Measurements from ENCODE around the gene TANC1. TPM values are rescaled to one million over a fixed set of nuclear protein-coding genes. Genes with fewer than 3 reads are reported as not detected.

Gene TANC1
- total and polyA plus RNA-seq, 7 donors: 3.6 to 74.5 (median 47.0) TPM

GRCh38 chr2:159077869-159078268, 109.4 kb downstream of the TANC1 start:
- H3K4me1 ChIP-seq: peaks cover 0 to 34% (median 18%) of the 10 kb centered on the region in 4 donors
- H3K36me3 ChIP-seq: no peaks in the 10 kb centered on the region
- no peak overlapping the region for H3K4me3 ChIP-seq
- no peak for DNase-seq
- intact Hi-C loops (cut with DNase I): no loop called here
- no peak overlapping the region for H3K27ac ChIP-seq
- no peaks in the 10 kb centered on the region for H3K27me3 ChIP-seq
- no peak for TF ChIP-seq EP300 (IDR thresholded peaks at IDR 0.05)
- no peak for TF ChIP-seq POLR2AphosphoS5 (IDR thresholded peaks at IDR 0.05)
- no peak for TF ChIP-seq CTCF (IDR thresholded peaks at IDR 0.05)
- TF ChIP-seq POLR2A (IDR thresholded peaks at IDR 0.05): no peak
- no peaks in the 10 kb centered on the region for H3K9me3 ChIP-seq

- H3K4me1 ChIP-seq: peaks cover 0 to 32% (median 15%) of the 10 kb centered on the region in 4 donors
- DNase-seq: no peak
- no peak overlapping the region for H3K4me3 ChIP-seq
- intact Hi-C loops (cut with DNase I): no loop called here
- no peak for TF ChIP-seq POLR2AphosphoS5 (IDR thresholded peaks at IDR 0.05)
- no peak for TF ChIP-seq POLR2A (IDR thresholded peaks at IDR 0.05)
- TF ChIP-seq CTCF (IDR thresholded peaks at IDR 0.05): no peak
- no peak for TF ChIP-seq EP300 (IDR thresholded peaks at IDR 0.05)
- 92 to 95% methylated on average over 1 of the region's 1 CpG for WGBS, 2 donors
- no peaks in the 10 kb centered on the region for H3K9me3 ChIP-seq
- H3K27me3 ChIP-seq: no peaks in the 10 kb centered on the region
- no peak overlapping the region for H3K27ac ChIP-seq
- H3K36me3 ChIP-seq: no peaks in the 10 kb centered on the region
These were observed 110.0 kb downstream of the TANC1 start for GRCh38 chr2:159078443-159078842.

DNA sequence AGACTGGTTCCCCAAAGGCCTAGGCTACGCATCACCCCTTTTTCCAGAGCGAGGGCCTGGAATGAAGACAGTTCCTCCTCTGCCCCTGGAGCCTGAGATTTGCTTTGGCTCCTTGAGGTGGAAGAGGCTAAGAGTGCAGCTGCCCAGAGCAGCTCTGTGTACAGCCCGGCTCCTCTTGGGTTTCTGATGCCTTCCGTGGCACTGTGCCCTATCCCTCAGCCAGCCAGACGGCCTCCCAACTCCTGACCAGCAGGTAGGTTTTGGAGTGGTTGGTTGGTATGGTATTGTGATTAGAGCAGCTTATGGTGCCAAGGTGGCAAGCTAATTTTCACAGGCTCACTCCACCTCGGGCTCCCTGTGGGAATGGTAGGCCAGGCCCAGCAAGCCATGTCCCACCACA, 112.2 kb downstream of the TANC1 start:
- Histone ChIP-seq H3K27me3 (no peaks in the 10 kb centered on the region), H3K27ac (no peak overlapping the region), H3K4me3 (no peak overlapping the region), H3K4me1 (peaks cover 0 to 46% (median 31%) of the 10 kb centered on the region in 4 donors), H3K36me3 (no peaks in the 10 kb centered on the region), H3K9me3 (no peaks in the 10 kb centered on the region)
- DNase-seq: no peak
- TF ChIP-seq EP300 (IDR thresholded peaks at IDR 0.05): no peak
- no peak for TF ChIP-seq CTCF (IDR thresholded peaks at IDR 0.05)
- TF ChIP-seq POLR2AphosphoS5 (IDR thresholded peaks at IDR 0.05): no peak
- no peak for TF ChIP-seq POLR2A (IDR thresholded peaks at IDR 0.05)
- intact Hi-C loops (cut with DNase I): no loop called here
- WGBS, 2 donors: 95% methylated on average over 6 of the region's 6 CpGs

- no peaks in the 10 kb centered on the region for H3K27me3 ChIP-seq
- intact Hi-C loops (cut with DNase I): no loop called here
- H3K36me3 ChIP-seq: no peaks in the 10 kb centered on the region
- peaks cover 0 to 45% (median 37%) of the 10 kb centered on the region in 4 donors for H3K4me1 ChIP-seq
- no peak for TF ChIP-seq EP300 (IDR thresholded peaks at IDR 0.05)
- TF ChIP-seq POLR2AphosphoS5 (IDR thresholded peaks at IDR 0.05): no peak
- no peak for TF ChIP-seq CTCF (IDR thresholded peaks at IDR 0.05)
- TF ChIP-seq POLR2A (IDR thresholded peaks at IDR 0.05): no peak
- no peaks in the 10 kb centered on the region for H3K9me3 ChIP-seq
- no peak for DNase-seq
- 88 to 89% methylated on average over 4 of the region's 4 CpGs for WGBS, 2 donors
- H3K4me3 ChIP-seq: no peak overlapping the region
- no peak overlapping the region for H3K27ac ChIP-seq
These were observed 113.7 kb downstream of the TANC1 start for GRCh38 chr2:159082119-159082518.

Data from sigmoid colon (tissue), 7 donors.